Keratinocyte (primary cell): Measurements from ENCODE around the gene CRISP2.

Source experiments
- CTCF ChIP-seq, 3 experiments: IDR thresholded peaks in 1 of 3; conservative IDR thresholded peaks in 1 of 3; optimal IDR thresholded peaks in 1 of 3; 2 replicates in 2 of 3; 3 replicates in 1 of 3; pipeline versions ENCODE3 to v1.5.1; 2011; ENCODE audit warnings: low read length in 3 of 3, mild to moderate bottlenecking in 3 of 3, moderate library complexity in 2 of 3, control low read depth in 1 of 3, inconsistent platforms in 1 of 3; ENCODE audit not compliant: insufficient read depth in 2 of 3; ENCODE audit errors: extremely low read depth in 1 of 3
- EZH2 ChIP-seq: IDR thresholded peaks from one replicate; pipeline ENCODE4 v1.6.1; 2012; ENCODE audit warnings: inconsistent platforms, mild to moderate bottlenecking, low read length, moderate library complexity

DNA sequence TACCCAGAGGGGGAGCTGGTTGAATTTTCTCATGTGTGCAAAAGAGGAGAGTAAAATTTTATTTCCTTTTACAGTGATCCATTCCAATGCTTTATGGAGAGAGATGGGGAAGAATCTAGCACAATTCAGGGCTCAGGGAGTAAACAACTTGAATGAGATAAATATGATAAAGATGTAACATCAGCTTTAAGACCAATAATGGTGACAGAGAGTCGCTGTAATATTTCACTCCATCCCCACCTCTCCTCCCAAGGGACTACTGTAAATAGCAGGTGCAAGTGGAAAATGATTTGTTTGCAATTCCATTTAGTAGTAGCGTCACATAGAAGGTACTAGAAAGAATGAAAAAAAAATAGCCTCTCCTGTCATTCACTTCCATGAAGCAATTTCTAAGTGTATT lies 26.1 kb upstream of the CRISP2 start:
- TF ChIP-seq EZH2, result no peak
- no peak for TF ChIP-seq CTCF (optimal IDR thresholded peaks at IDR 0.05 in 1 of 3, IDR thresholded peaks at IDR 0.05 in 1 of 3, conservative IDR thresholded peaks at IDR 0.05 in 1 of 3; ENCODE audit: extremely low read depth in 1 of 3, insufficient read depth in 2 of 3, low read length in 3 of 3)
